IPS-NIHi11 (cell line): ENCODE results near the gene DTD2.
"Not testable (repeated sequence)": the region's sequence is repeated elsewhere in the genome, so short reads cannot be mapped to it uniquely, and the experiment has no call there.

Source experiments
- DNase-seq: peaks from one replicate; pipeline ENCODE4 v3.0.0; 2012; ENCODE audit warnings: mixed read lengths, low spot score

DTD2 gene

GRCh38 chr14:31441273-31442111 is 15.8 kb downstream of the DTD2 start:
- DNase-seq: no peak

DNA sequence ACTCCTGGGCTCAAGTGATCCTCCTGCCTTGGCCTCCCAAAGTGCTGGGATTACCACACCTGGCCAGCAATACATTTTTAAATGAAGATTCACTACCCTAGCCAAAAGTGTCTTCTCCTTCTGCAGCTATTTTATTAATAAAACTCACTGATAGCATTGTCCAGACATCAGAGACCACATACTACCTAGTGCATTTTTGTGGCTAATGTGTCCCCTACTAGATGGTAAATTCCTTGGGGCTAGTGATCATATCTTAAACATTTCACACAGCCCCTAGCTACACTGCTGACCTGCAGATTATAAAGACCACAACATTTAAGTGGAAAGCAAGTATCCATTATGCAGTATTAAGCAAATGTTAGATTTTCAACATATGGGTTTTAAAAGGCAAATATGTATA is 17.0 kb downstream of the DTD2 start:
- DNase-seq: no peak

GRCh38 chr14:31439561-31439960 is 17.7 kb downstream of the DTD2 start:
- no peak for DNase-seq

- not testable (repeated sequence) for DNase-seq
Observed at GRCh38 chr14:31437045-31437691, 20.1 kb downstream of the DTD2 start.

- no peak for DNase-seq
Observed at GRCh38 chr14:31435276-31435675, 22.0 kb downstream of the DTD2 start.

GRCh38 chr14:31430634-31431264 is 26.6 kb downstream of the DTD2 start:
- DNase-seq: no peak

DNA sequence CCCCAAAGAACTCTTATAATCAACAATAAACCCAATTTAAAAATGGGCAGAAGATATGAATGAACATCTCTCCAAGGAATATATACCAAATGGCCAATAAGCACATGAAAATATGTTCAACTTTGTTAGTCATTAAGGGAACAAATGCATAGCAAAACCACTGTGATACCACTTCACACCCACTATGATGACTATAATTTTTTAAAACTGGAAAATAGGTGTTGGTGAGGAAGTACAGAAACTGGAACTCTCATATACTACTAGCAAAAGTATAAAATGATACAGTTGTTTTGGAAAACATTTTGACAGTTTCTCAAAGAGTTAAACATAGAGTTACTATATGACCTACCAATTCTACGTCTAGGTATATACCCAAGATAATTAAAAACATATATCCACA is 27.5 kb downstream of the DTD2 start:
- DNase-seq: no peak

DNA sequence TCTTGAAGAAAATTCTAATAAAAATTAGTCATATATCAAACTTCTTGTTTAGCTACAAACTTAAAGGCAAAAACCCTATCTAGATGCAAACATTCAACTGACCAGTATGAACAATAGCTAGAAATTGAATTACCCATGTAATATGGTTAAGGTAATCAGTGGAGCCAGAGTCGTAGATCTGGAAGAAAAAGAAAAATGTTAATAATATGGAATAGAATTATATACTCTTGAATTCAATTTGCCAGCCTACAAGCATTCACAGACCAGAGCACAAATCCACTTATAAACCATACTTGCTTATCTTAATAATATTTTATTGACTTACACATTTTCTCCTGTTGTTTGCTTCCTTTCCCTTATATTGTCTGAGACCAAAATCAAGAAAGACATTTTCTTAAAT is 29.3 kb downstream of the DTD2 start:
- no peak for DNase-seq

DNA sequence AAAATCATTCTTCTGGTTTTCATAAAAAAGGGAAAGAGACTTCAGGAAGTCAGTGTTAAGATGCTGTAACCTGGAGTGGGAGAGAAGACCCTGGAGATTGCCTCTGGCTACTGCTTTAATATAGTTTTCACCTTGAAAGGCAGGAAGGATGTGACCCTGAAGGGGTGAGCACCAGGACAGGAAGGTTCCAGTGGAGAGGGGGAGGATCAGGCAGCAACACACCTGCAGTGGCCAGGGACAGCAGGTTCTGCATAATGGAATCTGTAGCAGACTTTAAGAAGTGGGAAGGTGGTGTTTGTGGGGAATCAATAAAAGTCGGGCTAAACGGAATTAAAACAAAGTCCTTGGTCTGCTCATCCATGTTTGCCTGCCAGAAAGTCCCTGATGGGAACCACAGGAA is 30.6 kb downstream of the DTD2 start:
- DNase-seq: peak; percentile 9

DNA sequence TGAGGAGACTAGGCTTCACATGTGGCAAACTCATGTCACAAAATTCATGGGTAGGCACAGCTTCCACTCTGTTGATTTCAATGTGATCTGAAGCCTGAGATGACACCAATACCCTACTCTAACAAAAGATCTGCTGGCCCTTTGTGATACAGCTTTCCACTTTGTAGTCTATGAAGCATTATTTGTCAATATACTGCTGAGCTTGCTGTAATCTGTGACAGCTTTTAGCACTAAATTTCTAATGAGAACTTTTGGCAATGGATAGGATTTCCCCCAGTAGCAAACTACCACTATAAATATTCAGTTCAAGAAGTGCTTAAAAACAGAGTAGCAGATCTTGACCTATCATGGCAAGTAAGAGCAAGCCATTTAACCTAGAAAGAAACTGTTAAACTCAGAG is 31.4 kb downstream of the DTD2 start:
- DNase-seq: no peak

DNA sequence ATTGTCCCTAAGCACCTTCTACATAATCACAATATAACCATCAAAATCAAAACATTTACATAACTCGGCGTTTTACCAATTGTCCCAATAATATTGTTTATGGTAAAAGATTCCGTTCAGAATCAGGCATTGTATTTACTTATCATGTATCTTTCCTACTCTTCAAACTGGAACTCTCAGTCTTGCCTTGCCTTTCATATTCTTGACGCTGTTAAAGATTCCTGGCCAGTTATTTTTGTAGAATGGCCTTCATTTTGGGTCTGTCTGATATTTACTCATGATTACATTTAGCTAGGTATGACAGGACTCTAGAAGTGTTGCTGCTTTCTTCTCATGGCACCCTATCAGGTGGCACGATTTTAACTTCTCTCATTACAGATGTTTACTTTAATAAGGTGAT is 36.1 kb downstream of the DTD2 start:
- DNase-seq: no peak

DNA sequence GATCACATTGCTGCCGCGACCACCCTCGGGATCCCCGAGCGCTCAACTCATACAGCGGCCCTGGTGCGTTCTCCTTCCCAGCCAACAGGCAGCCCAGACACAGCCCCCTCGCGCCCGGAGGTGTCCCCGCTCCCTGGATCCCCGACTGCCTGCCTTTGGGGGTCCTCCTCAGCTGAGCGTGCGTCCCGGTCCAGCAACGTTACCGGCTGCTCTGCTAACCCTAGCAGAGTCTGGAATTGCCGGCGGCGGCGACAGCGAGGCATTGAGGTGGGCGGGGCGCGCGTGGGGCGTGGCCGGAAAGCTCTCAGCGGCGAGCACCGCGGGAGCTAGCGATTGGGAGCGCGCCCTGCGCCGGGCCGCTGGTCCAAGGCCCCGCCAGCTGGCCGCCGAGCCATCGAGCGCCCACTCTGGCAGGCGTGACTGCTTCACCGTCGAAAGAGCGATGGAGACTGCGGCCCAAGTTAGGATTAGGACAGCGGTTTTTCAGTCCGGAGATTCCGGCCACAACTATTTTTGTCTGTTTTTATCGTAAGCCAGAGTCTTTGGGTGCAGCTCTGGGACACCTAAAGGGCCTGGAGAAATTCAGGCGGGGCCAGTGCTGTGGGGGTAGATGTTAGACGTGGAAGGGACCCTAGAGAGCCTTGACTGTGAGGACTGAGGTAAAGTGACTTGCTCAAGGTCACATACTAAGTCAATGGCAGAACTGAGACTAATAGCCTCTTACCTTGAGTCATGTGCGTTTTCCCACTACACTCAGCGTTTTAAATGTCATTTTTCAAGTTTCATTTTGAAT is 36.8 kb downstream of the DTD2 start, which contains the start of gene HEATR5A:
TSS of gene HEATR5A (minus strand) at position 232 of the 793 bp plus-strand sequence. CDS start 17,575 bp downstream, outside the sequence.
- DNase-seq: peak; percentile 96

GRCh38 chr14:31419967-31420318 is 37.4 kb downstream of the DTD2 start:
- peak; percentile 84 for DNase-seq

- no peak for DNase-seq
Observed at GRCh38 chr14:31419179-31419966, 37.9 kb downstream of the DTD2 start.

DNA sequence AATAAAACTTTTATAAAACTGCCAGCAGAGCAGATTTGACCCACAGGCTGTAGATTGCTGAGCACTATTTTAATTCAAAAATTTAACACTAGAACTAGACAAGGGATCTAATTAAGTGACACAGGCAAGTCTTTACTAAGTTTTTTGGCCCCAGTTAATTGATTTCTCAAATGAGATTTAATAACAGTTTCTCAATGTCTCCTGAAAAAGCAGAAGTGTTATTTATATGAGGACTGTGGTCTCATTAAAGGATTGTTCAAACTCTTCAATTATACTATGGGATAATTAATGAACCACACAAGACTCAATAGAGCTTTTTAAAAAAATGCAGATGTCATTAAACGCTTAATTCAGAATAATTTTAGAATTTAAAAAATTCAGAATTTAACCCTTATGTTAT is 38.9 kb downstream of the DTD2 start:
- DNase-seq: no peak

- DNase-seq: no peak
Observed at GRCh38 chr14:31414190-31414833, 43.0 kb downstream of the DTD2 start.

DNA sequence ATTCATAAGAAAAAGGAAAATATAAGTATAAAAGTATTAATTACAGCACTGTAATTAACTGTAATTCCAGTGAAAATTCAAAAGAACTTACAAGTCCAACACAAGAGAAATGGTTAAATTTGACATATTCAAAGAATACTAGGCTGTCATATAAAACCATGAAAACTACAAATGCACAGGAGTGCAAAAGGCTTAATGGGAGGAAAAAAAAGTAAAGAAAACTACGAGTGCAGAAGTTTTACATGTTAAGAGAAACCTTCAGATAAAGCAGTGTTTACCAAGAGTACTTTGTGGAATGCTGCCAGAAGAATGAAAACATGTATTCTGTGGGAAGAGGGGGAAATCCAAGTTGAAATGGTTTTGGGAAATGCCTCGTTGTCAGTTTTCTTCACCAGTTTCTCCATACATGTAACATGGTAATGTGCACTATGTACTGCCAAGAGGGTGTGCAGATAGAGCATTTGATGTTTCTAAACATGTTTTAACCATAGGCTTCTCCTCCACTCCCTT is 46.0 kb downstream of the DTD2 start:
- no peak for DNase-seq

DNA sequence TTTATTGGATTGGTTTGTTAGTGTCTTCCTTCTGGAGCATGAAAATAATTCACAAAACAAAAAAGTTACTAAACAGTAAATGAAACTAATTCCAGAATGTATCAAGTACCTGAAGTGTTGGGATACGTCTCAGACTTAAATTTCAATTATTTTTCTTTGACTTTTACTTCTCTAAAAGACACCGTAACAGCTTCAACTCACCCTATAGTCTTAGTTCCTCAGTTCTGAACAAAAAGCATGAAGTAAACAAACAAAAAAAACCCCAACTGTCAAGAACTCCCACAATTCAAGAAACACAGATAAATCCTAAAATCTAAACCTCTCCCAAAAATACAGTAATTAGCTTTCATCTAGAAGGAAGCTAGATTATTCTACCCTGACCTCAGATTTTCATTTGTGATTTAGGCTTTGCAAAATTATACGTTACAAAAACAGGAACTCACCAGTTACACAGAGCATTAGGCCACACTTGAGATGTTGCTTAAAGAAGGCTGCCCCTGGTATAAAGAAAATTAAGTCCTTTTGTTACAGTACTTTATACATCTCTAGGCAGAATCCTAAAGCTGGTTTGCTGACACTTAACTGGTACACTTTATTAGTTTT is 47.2 kb downstream of the DTD2 start:
- DNase-seq: no peak

- no peak for DNase-seq
Observed at GRCh38 chr14:31408421-31408820, 48.9 kb downstream of the DTD2 start.

GRCh38 chr14:31405599-31406232 is 51.6 kb downstream of the DTD2 start:
- no peak for DNase-seq
